Measurements from ENCODE around the gene SBF2.

- TF ChIP-seq, protein P1, sequence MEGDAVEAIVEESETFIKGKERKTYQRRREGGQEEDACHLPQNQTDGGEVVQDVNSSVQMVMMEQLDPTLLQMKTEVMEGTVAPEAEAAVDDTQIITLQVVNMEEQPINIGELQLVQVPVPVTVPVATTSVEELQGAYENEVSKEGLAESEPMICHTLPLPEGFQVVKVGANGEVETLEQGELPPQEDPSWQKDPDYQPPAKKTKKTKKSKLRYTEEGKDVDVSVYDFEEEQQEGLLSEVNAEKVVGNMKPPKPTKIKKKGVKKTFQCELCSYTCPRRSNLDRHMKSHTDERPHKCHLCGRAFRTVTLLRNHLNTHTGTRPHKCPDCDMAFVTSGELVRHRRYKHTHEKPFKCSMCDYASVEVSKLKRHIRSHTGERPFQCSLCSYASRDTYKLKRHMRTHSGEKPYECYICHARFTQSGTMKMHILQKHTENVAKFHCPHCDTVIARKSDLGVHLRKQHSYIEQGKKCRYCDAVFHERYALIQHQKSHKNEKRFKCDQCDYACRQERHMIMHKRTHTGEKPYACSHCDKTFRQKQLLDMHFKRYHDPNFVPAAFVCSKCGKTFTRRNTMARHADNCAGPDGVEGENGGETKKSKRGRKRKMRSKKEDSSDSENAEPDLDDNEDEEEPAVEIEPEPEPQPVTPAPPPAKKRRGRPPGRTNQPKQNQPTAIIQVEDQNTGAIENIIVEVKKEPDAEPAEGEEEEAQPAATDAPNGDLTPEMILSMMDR (IDR thresholded peaks at IDR 0.05; ENCODE audit: low read depth, low read length, poor library complexity, severe bottlenecking), result no peak
- no peak for TF ChIP-seq EZH2phosphoT487 (IDR thresholded peaks at IDR 0.05; ENCODE audit: borderline replicate concordance, low read length)
These were observed 88.1 kb downstream of the SBF2 start for GRCh38 chr11:10205928-10206327.
